OCI-LY7 (cell line): Measurements from ENCODE around the gene CHST8.

Source experiments
- CTCF ChIP-seq: fragments of 200-600 bp; sonication (generic); conservative IDR thresholded peaks from 2 replicates; pipeline ENCODE4 v1.5.1; 2014; ENCODE audit warnings: mild to moderate bottlenecking, antibody characterized with exemption, low read length, moderate library complexity, mixed read lengths
- EZH2phosphoT487 ChIP-seq: fragments of 200-600 bp; sonication (generic); IDR thresholded peaks from 2 replicates; pipeline ENCODE4 v1.6.1; 2018; ENCODE audit warnings: low read depth, borderline replicate concordance, mild to moderate bottlenecking, mixed run types, antibody characterized with exemption, low read length, moderate library complexity, mixed read lengths

GRCh38 chr19:33801411-33801810, 179.7 kb downstream of the CHST8 start:
- TF ChIP-seq EZH2phosphoT487 (no peak), CTCF (no peak)
